Measurements from ENCODE around the gene MED17.

GRCh38 chr11:93767018-93767417, 17.1 kb upstream of the MED17 start:
- no peak for TF ChIP-seq POLR2A (IDR thresholded peaks at IDR 0.05)
- TF ChIP-seq POLR2AphosphoS5 (IDR thresholded peaks at IDR 0.05) = no peak
- no peak for TF ChIP-seq CTCF (IDR thresholded peaks at IDR 0.05 in 8 of 11, conservative IDR thresholded peaks at IDR 0.05 in 3 of 11)
